Endothelial cell of umbilical vein (primary cell): ENCODE data around the gene IL6. TPM values are rescaled to one million over a fixed set of nuclear protein-coding genes. Genes with fewer than 3 reads are reported as not detected.

Experiments used
- BruUV-seq: library from RNA; stranded (reverse); fragments of 400-500 nt; replicated peaks from 2 replicates; lab custom pipeline; 2021; lab: Mats Ljungman, UMichigan
- CTCF ChIA-PET: fragments of 300-600, 350-600 bp; sonication (Branson Sonifier 250); formaldehyde crosslinking; loops from one replicate; lab custom pipeline; 2021; ENCODE audit warnings: antibody characterized with exemption, inconsistent platforms; lab: Charles Lee
- POLR2A ChIA-PET: fragments of 300-600, 350-600 bp; sonication (Branson Sonifier 250); formaldehyde crosslinking; loops from one replicate; lab custom pipeline; 2021; ENCODE audit warnings: antibody characterized with exemption, inconsistent platforms; lab: Charles Lee
- DNase-seq: peaks from one replicate; pipeline ENCODE4 v3.0.0-alpha.2; 2011; ENCODE audit warnings: low read depth, low spot score
- FAIRE-seq: peaks from 2 replicates; lab custom pipeline; 2011; peaks lifted over from hg19 to GRCh38; lab: Jason Lieb, UNC
- H2AFZ ChIP-seq: 2 replicates; pipeline ENCODE4 v1.6.0; 2012; ENCODE audit warnings: low read depth, low read length, control low read depth, inconsistent platforms
- H3K27ac ChIP-seq: 2 replicates; pipeline ENCODE4 v1.5.1; 2011; ENCODE audit warnings: low read depth, mild to moderate bottlenecking, control low read depth, low read length, moderate library complexity; ENCODE audit not compliant: insufficient read depth
- H3K27me3 ChIP-seq, 2 experiments: 2 replicates each; pipeline versions ENCODE4 v1.6.0 to v1.6.1; 2011; ENCODE audit warnings: low read length in 2 of 2, mixed read lengths in 1 of 2; ENCODE audit not compliant: control insufficient read depth in 2 of 2, insufficient read depth in 2 of 2
- H3K36me3 ChIP-seq, 2 experiments: 2 replicates in 1 of 2; 3 replicates in 1 of 2; pipeline ENCODE4 v1.5.1; 2011; ENCODE audit warnings: low read length in 2 of 2, mild to moderate bottlenecking in 1 of 2, moderate library complexity in 1 of 2; ENCODE audit not compliant: control insufficient read depth in 2 of 2, insufficient read depth in 2 of 2; ENCODE audit errors: extremely low read depth in 1 of 2
- H3K4me1 ChIP-seq: 3 replicates; pipeline ENCODE4 v1.5.1; 2011; ENCODE audit warnings: mild to moderate bottlenecking, low read length; ENCODE audit not compliant: control insufficient read depth, insufficient read depth; ENCODE audit errors: extremely low read depth
- H3K4me2 ChIP-seq: 2 replicates; pipeline ENCODE4 v1.6.1; 2011; ENCODE audit warnings: low read length, control low read depth, mixed read lengths; ENCODE audit not compliant: insufficient read depth
- H3K4me3 ChIP-seq, 3 experiments: fragments of 200-600 bp in 1 of 3; sonication (generic), shearing (Covaris generic) in 1 of 3; replicated peaks in 1 of 3; 2 replicates each; pipeline ENCODE4 v1.5.1; 2011 to 2016; ENCODE audit warnings: control low read depth in 3 of 3, low read length in 3 of 3, mild to moderate bottlenecking in 2 of 3, inconsistent platforms in 1 of 3, low read depth in 1 of 3, moderate library complexity in 1 of 3; ENCODE audit not compliant: insufficient read depth in 1 of 3
- H3K79me2 ChIP-seq: 2 replicates; pipeline ENCODE4 v1.6.0; 2012; ENCODE audit warnings: low read length, inconsistent platforms; ENCODE audit not compliant: control insufficient read depth, insufficient read depth
- H3K9ac ChIP-seq: replicated peaks from 2 replicates; pipeline ENCODE3; 2011; ENCODE audit warnings: low read length, control low read depth; ENCODE audit not compliant: insufficient read depth; ENCODE audit errors: extremely low read depth
- H3K9me1 ChIP-seq: replicated peaks from 3 replicates; pipeline ENCODE4 v1.6.0; 2011; ENCODE audit warnings: mild to moderate bottlenecking, low read length; ENCODE audit not compliant: control insufficient read depth, insufficient read depth; ENCODE audit errors: extremely low read depth
- H3K9me3 ChIP-seq: replicated peaks from 2 replicates; pipeline ENCODE4 v1.5.1; 2012; ENCODE audit warnings: low read length, inconsistent platforms; ENCODE audit not compliant: control insufficient read depth, insufficient read depth
- H4K20me1 ChIP-seq: replicated peaks from 2 replicates; pipeline ENCODE3; 2011; ENCODE audit warnings: mild to moderate bottlenecking, low read length; ENCODE audit not compliant: control insufficient read depth, insufficient read depth; ENCODE audit errors: extremely low read depth
- EZH2 ChIP-seq: IDR thresholded peaks from 2 replicates; pipeline ENCODE4 v1.6.1; 2012; ENCODE audit warnings: borderline replicate concordance, low read depth, mild to moderate bottlenecking, moderate library complexity, low read length, inconsistent platforms; ENCODE audit not compliant: severe bottlenecking
- FOS ChIP-seq: IDR thresholded peaks from 2 replicates; pipeline ENCODE4 v1.6.1; 2011; ENCODE audit warnings: mild to moderate bottlenecking, low read length, moderate library complexity, borderline replicate concordance; ENCODE audit not compliant: insufficient read depth
- GATA2 ChIP-seq: IDR thresholded peaks from 2 replicates; pipeline ENCODE4 v1.7.0; 2011; ENCODE audit warnings: low read depth, mild to moderate bottlenecking, moderate library complexity, mixed read lengths, low read length; ENCODE audit not compliant: insufficient read length, insufficient read depth
- JUN ChIP-seq: IDR thresholded peaks from 2 replicates; pipeline ENCODE4 v1.6.1; 2011; ENCODE audit warnings: borderline replicate concordance, low read depth; ENCODE audit not compliant: insufficient read length, insufficient read depth
- MYC ChIP-seq: IDR thresholded peaks from one replicate; pipeline ENCODE4 v1.6.1; 2011; ENCODE audit warnings: mild to moderate bottlenecking, low read depth, low read length
- POLR2A ChIP-seq: IDR thresholded peaks from 2 replicates; pipeline ENCODE4 v1.6.1; 2012; ENCODE audit warnings: low read depth, mild to moderate bottlenecking, control low read depth, low read length
- POLR2AphosphoS5 ChIP-seq: IDR thresholded peaks from 2 replicates; pipeline ENCODE4 v1.6.1; 2012; ENCODE audit warnings: low read depth, mild to moderate bottlenecking, control low read depth, low read length, moderate library complexity; ENCODE audit not compliant: insufficient read depth
- dilution Hi-C: fragments of 300-500 bp; cut with MboI; formaldehyde crosslinking; loops from one replicate; pipeline ENCODE4 v1.15.0; 2019; ENCODE audit warnings: low sequenced_read_pairs; ENCODE audit not compliant: extremely low pct_ligation_motif_present
- intact Hi-C: fragments of 100-400 bp; cut with micrococcal nuclease; formaldehyde crosslinking; loops from one replicate; pipeline ENCODE4 v1.10.0; 2022
- polyA plus RNA-seq, 4 experiments: library from polyadenylated mRNA; depleted of rRNA in 3 of 4; stranded (reverse) in 3 of 4; unstranded in 1 of 4; fragments of >200 nt; gene quantifications; 2 replicates each; pipeline versions ENCODE4 v1.2.1 to v1.2.3, GENCODE V29; 2011 to 2012; ENCODE audit warnings: missing spikeins in 1 of 4
- total RNA-seq: library from RNA; stranded (reverse); gene quantifications from 2 replicates; pipeline ENCODE4 v1.2.3, GENCODE V29; 2021
- TF ChIP-seq, protein P1 (sequence below), 2 donors: IDR thresholded peaks; 1 replicate in 1 of 2; 2 replicates in 1 of 2; pipeline ENCODE4 v1.5.1; 2011; ENCODE audit warnings: low read length in 2 of 2, mild to moderate bottlenecking in 2 of 2, moderate library complexity in 2 of 2, control low read depth in 1 of 2, inconsistent platforms in 1 of 2, low read depth in 1 of 2; ENCODE audit not compliant: insufficient read depth in 1 of 2; ENCODE audit errors: extremely low read depth in 1 of 2
- TF ChIP-seq, protein P2 (sequence below): IDR thresholded peaks from 2 replicates; pipeline ENCODE4 v1.6.1; 2011; ENCODE audit not compliant: insufficient read depth, insufficient read length

Gene IL6
- total and polyA plus RNA-seq, 2 donors (not counting 3 experiments of a cell fraction or from before 2014, with no cell fraction given), result 11.0 to 16.5 TPM

DNA sequence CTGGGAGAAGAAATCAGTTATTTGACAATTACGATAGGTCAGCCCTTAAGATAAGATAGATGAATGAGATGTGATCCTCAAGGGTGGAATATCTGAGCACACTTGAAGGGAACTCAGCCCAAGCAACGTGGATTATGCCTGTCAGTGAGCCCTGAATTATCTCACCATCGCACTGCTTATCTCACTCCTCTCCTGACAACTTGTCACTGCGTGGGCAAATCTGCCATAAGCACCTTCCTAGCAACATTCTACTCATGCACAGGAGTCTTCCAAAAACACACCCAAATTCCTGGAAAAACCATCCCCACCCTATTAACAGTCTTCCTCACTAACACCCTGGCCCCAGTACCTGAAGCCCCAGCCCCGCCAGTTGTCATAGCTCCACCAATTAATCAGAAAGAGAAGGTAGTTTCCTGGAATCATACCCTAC is 46.5 kb upstream of the IL6 start:
- no peaks in the 10 kb centered on the region for H3K27me3 ChIP-seq
- dilution Hi-C loops (no loop called here), intact Hi-C loops (no loop called here)
- H3K36me3 ChIP-seq, result no peaks in the 10 kb centered on the region
- no TSS peak for BruUV-seq
- POLR2A ChIA-PET, result no interaction called here
- no peak overlapping the region for H3K4me2 ChIP-seq
- no peak overlapping the region for H2AFZ ChIP-seq
- H3K79me2 ChIP-seq, result no peaks in the 10 kb centered on the region
- no peak overlapping the region for H3K27ac ChIP-seq
- no peak overlapping the region for H3K9ac ChIP-seq
- DNase-seq (no peak), FAIRE-seq (no peak)
- H3K9me3 ChIP-seq, result no peaks in the 10 kb centered on the region
- no peaks in the 10 kb centered on the region for H4K20me1 ChIP-seq
- TF ChIP-seq EZH2 (no peak), MYC (no peak), POLR2AphosphoS5 (no peak), GATA2 (no peak), POLR2A (no peak), JUN (no peak), FOS (no peak)
- TF ChIP-seq, protein P1, sequence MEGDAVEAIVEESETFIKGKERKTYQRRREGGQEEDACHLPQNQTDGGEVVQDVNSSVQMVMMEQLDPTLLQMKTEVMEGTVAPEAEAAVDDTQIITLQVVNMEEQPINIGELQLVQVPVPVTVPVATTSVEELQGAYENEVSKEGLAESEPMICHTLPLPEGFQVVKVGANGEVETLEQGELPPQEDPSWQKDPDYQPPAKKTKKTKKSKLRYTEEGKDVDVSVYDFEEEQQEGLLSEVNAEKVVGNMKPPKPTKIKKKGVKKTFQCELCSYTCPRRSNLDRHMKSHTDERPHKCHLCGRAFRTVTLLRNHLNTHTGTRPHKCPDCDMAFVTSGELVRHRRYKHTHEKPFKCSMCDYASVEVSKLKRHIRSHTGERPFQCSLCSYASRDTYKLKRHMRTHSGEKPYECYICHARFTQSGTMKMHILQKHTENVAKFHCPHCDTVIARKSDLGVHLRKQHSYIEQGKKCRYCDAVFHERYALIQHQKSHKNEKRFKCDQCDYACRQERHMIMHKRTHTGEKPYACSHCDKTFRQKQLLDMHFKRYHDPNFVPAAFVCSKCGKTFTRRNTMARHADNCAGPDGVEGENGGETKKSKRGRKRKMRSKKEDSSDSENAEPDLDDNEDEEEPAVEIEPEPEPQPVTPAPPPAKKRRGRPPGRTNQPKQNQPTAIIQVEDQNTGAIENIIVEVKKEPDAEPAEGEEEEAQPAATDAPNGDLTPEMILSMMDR (IDR thresholded peaks at IDR 0.05; ENCODE audit: extremely low read depth in 1 of 2, insufficient read depth in 1 of 2, low read depth in 1 of 2, low read length in 2 of 2), result no peak
- TF ChIP-seq, protein P2, sequence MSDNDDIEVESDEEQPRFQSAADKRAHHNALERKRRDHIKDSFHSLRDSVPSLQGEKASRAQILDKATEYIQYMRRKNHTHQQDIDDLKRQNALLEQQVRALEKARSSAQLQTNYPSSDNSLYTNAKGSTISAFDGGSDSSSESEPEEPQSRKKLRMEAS, result no peak
- CTCF ChIA-PET, result interaction anchor here (1.2 kb wide), 1 partner anchor 20 kb away, joined by 3 read pairs; no protein-coding TSS in a partner anchor
- H3K4me1 ChIP-seq, result peaks cover 25% of the 10 kb centered on the region
- no peaks in the 10 kb centered on the region for H3K9me1 ChIP-seq
- H3K4me3 ChIP-seq, result no peak overlapping the region
